ENCODE data around the gene CACNA2D3.

Gene CACNA2D3

DNA sequence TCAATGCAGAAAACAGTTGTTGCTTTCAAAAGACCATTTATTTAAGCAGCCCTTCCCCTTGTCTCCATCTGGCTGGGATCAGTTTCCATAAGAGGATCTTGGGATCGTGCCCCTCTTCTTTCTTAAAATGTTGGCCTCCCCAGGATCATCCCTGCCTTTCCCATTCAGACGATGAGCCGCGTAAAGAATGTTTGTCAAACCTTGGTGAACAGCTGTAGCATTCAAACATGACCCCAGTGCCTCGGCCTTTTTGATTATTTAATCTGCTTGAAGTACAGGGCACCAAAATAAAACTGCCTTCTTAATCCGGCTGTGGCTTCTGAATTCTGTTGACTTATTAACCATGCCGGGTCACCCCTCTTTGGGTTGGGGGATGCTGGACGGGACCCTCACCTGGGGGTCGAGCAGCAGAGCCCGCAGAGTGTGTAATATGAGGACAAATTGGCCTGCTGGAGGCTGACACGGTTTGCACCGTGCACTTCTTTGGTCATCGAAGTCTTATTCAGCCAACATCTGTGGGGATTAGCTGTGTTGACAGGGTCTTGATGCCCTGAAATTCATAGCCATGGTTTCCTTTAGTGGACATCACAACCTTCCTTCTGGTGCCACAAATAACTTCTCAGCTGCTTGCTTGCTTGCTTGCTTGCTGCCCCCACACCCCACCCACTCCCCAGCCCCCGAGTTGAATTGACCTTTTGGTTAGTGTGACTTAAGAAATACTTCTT lies 805.9 kb downstream of the CACNA2D3 start, which contains the start of gene LRTM1:
LRTM1 (minus strand) TSS at position 14 of the 725 bp plus-strand sequence. CDS start 148 bp downstream, outside the sequence.
- DNase-seq (ENCODE audit: low read depth) = no peak

DNA sequence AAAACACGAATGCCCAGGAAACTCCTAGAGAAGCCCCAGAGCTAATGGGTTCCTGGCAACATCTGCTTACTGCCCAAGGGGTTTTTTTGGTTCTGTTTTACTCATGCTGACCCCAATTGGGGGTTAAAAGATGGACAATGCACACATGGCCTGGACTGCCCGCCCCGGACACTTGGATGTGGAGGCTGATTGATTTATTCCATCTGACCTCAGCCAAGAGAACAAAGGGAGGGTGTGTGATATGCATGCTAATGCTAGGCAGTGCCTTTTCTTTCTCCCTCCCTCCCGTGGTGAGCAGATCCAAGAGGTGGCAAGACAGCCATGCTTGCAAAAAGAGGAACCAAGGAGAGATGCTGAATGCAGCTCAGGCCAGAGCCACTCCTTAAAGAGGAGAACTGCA lies 808.8 kb downstream of the CACNA2D3 start:
- no peak for DNase-seq (ENCODE audit: low read depth)

DNA sequence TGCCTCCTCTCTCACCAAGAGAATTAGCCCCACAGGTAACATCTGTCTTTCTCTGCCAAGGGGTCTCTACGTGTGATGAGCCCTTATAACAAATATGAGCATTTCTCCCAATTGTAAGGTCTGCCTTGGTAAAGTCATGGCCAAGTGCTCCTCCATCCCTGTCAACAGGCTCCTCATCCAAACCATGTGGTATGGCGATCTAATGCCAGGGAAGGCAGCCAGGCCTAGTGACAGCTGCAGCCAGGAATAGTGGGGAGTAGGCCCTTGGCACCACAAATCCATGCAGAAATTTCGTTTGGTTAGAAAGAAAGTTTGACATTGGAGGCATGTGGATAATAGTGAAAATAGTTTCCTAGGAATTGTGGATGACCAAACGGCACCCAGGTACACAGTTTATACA lies 810.3 kb downstream of the CACNA2D3 start:
- no peak for DNase-seq (ENCODE audit: low read depth)

DNA sequence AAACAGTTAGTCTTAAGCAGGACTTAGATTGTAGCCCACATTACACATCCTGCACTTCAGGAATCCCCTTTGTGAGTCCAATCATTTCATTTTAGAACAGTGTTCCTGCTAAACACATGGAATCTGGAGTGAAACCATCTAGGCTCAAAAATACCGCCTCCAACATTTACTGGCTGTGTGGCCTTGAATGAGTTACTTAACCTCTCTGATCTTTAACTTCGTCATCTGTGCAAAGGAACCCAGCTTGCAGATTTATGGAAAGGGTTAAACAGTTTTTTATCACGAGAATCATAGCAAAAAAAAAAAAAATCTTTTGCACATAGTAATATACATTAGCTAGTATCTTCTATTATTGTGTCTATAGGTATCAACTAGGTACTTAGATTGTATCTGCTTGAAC lies 813.5 kb downstream of the CACNA2D3 start:
- no peak for DNase-seq (ENCODE audit: low read depth)

DNA sequence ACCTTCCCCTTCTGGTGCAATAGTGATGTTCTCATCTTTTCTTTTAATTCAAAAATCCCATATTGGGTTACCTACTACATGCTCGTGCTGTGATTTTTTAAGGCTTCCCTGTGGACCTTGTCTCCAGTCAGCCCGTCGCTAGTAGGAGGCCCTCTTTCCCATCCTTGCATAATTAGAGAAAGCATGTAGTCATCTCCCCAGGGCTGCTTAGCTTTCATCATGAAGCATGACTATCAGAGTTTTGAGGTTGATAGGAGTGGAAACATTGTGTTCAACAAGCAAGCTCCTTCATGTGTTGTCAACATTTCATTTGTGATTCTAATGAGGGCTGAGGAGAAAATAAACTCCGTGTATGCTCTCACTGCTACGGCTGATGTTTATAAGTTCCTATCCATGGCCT lies 814.2 kb downstream of the CACNA2D3 start:
- DNase-seq (ENCODE audit: low read depth) = no peak

DNA sequence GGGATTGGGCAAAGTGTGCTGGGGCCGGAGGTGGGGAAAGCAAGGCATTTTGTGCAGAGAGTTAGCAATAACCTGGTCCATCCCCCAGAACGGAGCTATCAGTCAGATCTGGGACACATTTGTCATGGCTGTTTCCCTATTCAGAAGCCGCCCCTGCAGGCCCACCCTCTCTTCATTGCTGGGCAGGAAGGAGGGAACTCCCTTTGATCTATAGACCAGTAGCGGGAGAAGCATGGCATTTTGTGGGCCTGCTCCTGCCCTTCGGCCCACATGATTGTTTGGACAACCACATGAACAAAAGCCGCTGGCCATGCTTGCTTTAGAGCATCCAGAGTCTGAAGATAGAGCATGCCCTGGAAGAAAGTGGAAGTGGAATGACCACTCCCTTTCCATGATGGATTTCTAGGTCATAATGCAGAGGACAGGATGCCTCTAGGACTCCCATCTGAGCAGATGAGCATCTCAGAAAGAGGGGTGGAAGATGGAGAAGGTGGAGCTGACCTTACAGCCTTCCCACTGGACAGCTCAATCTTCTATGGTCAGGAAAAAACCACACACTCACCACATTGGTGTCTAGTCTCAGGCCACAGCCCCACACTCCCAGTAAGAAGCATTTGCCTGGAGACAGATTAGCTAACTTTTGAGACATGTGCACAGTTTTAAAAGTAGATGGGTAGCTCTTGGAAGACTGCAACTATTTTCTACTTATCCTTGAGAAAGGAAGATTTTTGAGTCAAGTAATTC lies 817.4 kb downstream of the CACNA2D3 start:
- DNase-seq (ENCODE audit: low read depth) = no peak

DNA sequence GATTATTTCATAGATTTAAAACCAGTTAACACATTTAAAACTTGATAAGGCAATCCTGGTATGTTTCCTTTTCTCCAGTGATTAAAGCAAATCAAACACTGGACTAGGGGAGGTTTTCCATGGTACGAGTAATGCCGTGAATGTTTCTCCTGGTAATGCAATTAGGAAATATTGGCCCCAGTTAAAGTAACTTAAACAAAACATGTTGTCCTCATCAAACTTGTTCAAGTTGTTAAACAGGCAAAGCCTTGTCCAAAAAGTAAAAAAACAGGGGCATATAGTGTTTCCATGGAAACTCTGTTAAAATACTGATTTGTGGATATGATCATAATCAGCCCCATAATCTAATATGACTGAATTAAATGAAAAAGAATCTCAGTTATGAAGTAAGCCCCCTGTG lies 818.6 kb downstream of the CACNA2D3 start:
- DNase-seq (ENCODE audit: low read depth) = no peak

DNA sequence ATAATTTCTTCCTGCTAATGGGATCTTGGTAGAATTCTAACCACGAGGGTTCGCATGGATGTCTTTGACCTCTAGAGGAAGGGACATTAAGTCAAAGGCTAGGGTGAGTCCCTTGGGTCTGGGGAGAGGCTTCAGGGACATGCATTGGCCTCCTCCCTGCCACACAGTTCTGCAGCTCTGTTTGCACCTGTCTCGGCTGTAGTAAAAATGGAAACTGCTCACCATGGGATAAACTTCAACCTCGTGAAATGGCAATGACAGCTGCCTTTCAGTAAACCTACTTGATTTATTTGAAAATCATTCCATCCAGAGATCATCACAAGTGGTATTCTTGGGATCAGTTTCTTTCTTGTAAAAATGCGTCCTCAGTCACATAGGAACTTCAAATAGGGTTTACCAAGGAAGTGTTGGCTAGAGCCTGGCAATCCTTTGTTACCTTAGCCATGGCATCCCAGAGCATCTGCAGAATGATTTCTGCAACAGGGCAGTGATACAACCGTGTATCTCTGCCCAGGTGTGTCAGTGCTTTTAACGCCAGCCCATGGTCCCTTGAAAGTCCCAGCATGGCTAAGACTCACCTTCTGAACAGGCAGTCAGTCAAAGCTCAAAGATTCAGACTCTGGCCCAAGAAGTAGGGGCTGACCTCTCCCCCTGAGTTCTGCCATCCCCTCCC lies 819.5 kb downstream of the CACNA2D3 start:
- DNase-seq (ENCODE audit: low read depth) = no peak

DNA sequence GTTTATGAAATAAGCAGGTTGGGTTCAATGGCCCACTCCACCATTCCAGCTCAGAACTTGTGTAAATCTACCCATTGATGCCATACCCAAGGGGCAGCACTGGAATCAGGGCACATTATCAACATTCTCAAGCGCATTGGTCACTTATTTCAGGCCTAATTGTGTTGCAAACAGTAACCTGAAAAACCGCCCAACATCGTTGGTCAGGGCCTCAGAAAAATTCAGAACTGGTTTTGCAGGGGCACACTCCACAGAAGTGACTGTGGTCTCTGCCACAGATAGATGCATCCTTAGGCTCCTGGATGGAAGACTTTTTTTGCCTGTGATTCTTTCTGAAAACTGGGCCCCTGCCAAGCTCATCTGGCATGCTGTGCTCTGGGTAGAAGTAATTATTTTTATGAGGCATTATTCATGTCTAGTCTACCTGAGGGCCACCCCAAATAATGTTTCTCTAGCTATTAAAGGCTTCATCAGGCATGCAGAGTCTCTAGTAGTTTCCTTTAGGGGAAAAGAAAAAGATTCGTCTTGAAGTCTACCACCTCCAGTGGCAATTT lies 827.2 kb downstream of the CACNA2D3 start:
- no peak for DNase-seq (ENCODE audit: low read depth)

DNA sequence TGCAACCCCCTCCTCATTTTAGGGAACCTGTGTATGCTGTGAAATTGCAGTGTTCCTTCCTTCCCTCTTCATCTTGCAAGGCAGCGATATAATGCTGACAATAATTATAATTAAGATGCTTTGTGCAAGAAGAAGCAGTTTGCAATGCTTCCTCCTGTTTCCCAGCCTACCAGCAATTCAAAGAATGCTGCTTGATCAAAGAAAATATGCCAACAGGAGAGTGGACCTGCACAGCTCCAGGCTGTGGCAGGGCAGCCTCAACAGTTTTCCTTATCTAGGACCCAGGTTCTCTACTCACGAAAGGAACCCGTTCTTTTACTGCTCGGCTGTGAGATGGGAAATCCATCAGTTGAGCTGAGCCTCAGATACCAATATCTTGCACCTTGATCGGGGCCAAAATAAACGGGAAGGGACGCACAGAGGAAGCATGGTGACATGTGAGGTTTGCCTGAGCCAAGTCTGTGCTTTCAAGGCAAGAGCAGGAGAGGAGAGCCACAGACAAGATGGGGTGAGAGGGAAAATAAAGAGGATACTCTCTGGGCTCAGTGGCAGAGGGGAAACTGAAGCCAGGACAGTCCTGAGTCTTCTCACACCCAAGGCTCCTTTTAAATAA lies 828.1 kb downstream of the CACNA2D3 start:
- DNase-seq (ENCODE audit: low read depth) = no peak

DNA sequence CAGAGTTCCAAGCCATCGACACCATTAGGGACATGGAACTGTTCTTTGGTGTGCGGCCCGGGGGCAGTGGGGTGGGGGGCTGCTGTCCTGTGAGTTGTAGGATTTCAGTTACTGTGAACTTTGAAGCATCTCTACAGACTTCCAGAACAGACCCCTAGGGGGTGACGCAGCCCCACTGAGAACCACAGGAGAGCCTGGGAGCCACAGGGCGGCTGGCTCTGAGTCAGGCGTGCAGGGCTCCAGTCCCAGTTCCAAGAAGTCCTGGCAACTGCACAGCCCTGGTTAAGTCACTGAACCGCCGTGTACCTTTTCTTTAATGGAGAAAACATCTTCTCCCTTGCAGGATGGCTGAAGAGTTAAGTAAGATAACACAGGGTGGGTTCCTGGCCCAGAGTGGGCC lies 829.1 kb downstream of the CACNA2D3 start:
- no peak for DNase-seq (ENCODE audit: low read depth)

DNA sequence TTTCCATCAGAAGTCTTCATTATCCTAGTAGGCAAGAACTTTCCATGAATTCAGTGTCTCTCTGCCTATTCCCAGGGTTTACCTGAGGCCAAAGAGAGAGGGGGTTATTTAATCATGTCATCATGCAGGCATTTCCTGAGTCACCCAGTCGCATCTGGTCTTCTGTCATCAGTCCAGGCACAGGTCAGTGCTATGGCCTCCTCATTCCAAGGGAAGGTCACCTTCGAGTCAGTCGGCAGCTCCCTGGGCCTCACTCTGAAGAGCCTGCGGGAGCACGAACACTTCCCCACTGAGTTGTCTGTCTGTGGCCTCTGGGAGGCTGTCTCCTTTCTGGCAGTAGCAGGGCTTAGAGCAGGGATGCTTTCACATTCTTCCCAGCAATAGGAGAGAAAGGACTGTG lies 831.7 kb downstream of the CACNA2D3 start:
- no peak for DNase-seq (ENCODE audit: low read depth)

DNA sequence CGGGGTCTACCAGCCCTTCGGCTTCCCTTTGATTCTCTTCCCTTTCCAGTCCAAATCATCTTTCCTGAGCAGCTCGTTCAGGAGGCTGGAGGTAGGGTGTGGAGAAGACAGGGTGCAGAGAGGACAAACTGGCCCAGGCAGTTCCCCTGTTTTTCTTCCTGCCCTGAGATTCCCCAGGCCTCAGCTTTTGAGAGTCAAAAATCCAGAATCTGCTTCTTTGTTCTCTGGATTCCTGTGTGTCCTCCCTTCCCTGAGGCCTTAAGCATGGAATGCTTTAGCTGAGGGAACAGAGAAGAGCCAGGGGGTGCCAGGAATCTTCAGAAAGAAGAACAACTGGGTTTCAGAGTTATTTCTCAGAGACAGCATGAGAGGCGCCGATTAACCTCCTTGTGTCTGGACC lies 832.2 kb downstream of the CACNA2D3 start:
- no peak for DNase-seq (ENCODE audit: low read depth)

DNA sequence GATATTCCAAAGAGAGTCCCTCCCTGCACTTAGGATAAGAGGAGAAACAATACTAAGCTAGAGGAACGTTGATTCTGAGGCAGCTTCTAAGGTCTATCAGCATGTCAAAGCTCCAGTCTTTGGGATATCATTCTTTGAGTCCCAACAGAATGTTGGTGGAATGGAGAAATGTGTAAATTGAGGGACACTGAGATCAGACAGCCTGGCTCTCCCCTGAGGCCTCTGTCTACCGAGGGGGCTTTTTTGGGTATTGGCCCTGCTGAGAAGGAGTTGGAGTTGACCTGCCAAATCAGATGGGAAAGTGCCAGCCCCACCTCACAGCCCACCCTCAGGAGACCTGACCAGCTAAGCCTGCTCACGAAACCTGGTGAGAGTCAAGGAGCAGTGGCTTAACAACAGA lies 833.1 kb downstream of the CACNA2D3 start:
- DNase-seq (ENCODE audit: low read depth) = no peak

DNA sequence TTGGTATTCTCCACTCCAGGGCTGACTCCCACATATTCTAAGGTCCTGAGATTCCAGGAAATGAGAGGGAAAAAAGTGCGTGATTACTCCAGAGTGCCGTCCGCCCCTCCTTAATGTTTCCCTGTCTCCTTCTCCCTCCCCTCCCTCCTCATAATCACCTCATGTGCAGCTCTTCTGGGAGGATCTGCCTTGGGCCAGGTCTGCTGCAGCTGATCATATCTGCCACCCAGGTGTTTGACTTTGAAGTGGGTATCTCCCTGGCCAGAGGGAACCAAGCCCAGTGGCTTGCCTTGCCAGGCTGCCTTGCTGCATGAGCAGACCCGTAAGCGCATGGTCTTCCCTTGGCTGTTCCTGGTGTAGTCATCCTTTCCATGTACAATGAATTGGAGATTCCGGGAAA lies 833.6 kb downstream of the CACNA2D3 start:
- DNase-seq (ENCODE audit: low read depth) = no peak

DNA sequence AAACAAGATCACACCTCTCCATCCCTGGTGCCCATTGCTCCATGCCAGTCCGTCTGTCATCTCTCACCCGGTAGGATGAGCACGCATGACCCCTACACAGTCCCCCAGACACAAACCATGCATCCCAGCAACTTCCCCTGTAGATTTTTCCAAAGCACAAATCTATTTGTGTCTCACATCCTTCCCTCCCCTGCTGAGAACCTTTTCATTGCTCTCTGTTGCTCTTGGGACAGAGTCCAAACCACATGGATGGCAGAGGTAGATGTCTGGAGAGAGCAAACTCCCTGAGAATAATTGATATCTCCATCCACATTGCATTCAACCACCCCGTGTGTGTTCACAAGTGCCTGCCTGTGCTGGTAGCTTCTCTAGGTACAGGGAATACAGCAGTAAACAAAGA lies 835.4 kb downstream of the CACNA2D3 start:
- DNase-seq (ENCODE audit: low read depth) = no peak

DNA sequence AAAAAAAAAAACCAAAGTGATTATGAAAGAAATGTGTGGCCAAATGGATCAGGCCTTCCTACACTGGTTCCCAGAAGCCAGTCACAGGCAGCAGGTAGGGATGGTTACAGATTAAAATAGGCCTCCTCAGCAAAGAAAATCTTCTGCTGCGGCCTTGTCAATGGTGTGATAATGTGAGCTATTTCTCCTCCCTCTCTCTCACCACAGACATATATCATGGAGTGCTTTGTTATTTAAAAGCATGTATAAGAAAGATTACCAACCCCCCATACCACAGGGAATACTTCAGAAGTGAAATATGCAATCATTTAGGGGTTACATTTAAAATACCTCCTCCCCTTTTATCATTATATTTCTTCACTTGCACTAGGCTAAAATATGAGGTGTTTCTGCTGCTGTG lies 837.7 kb downstream of the CACNA2D3 start:
- no peak for DNase-seq (ENCODE audit: low read depth)

DNA sequence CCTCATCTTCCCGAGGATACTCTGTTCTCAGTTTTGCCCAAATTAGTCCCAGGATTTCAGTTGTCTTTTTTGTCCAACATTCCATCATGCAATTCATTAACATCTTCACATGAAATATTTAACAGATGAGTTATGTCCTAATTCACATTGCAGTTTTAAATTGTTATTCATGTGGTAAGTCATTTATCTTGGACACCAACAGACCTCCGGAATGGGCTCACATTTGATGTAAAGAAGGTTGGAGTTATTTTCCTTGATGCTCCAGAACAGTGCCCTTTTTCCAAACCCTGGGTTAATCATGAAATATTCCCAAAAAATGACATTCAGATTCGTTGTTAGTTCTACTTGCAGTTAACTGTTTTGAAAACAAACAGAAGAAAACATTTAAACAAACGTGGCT lies 838.3 kb downstream of the CACNA2D3 start:
- DNase-seq (ENCODE audit: low read depth) = no peak

DNA sequence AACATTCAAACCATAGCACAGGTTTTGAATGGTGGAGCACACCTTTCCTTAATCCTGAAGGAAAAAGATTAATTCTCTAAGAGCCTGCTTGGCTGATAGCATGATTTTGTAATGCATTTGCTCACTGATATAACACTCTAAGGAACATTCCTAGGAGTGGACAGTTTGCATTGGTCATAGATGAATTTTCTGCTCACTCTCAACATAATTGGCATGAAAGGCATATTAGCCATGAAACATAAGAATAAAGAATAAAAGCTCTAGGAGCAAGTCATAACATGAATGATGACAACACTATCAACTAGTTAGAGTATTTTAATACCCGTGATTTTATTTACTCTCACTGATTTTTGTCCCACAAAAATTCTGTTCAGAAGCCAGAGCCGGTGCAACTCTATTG lies 839.8 kb downstream of the CACNA2D3 start:
- DNase-seq (ENCODE audit: low read depth) = no peak

DNA sequence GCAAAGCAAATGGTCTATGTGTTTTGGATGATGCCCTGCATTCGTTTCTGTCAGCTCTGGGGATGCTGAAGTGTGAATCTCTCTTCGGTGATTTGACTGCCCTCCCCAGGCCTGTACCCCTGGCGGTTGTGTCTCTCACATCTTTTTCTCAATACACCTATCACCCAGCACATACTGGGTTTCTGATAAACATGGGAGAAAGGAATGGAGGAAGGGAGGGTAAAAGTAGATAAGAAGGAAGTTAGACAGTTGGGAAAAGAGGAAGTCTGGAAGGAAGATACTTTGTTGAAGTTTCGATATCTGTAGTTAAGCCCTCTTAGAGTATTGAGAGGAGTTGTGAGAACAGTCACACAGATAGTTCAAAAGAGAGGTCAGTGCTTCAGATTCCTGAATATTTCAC lies 841.3 kb downstream of the CACNA2D3 start:
- no peak for DNase-seq (ENCODE audit: low read depth)

DNA sequence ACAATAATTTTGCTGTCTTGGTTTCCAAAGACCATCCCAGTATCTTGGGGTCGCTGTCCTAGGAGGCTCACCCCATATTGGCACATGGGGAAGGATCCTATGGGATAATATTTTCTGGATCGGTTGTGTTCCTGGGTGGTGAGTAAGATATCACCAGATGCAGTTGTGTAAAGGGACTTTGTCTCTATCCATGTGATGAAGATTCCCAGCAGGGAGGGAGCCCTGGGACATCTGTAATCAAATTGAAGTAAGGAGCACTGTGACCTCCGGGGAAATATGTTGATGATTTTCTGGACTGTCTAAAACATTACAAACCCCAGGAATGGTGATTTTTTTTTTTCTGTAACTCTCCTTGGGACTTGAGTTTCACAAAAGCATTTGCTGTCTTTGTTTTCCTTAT lies 841.7 kb downstream of the CACNA2D3 start:
- no peak for DNase-seq (ENCODE audit: low read depth)

DNA sequence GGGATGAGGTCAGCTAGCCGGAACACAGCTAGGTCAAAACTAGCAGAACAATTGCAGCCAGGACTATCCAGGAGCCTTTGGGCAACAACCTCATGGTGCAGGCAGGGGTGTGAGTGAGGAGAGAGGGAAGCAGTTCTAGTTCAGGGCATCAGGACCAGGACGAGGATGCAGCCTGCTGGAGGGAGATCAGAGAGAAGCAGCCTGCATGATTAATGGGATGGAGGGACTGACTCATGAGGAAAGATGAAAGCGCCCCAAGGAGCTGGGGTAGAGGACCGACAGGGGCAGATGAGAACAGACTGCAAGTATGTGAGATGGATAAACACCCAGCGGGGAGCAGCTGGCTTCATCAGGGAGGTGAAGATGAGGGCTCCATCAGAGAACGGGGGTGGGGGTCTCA lies 843.4 kb downstream of the CACNA2D3 start:
- no peak for DNase-seq (ENCODE audit: low read depth)
